Activated CD4-positive, alpha-beta T cell treated with anti-CD3 and anti-CD28 coated beads, Interleukin-2, amount 10 ng/mL, durations not matched to agents 24 days and 14 days (primary cell): ENCODE measurements around the gene KIFAP3. TPM values are rescaled to one million over a fixed set of nuclear protein-coding genes. Genes with fewer than 3 reads are reported as not detected.

Experiments used
- DNase-seq: peaks from one replicate; pipeline ENCODE4 v3.0.0; 2022
- H3K27ac Mint-ChIP-seq: one replicate; pipeline ENCODE4 v1.8.0; 2022; ENCODE audit warnings: mild to moderate bottlenecking, mixed read lengths
- H3K27me3 Mint-ChIP-seq: one replicate; pipeline ENCODE4 v1.8.0; 2022; ENCODE audit warnings: mixed read lengths
- H3K36me3 Mint-ChIP-seq: one replicate; pipeline ENCODE4 v1.8.0; 2022; ENCODE audit warnings: low read depth, mild to moderate bottlenecking, mixed read lengths
- H3K4me1 Mint-ChIP-seq: one replicate; pipeline ENCODE4 v1.8.0; 2021; ENCODE audit warnings: mixed read lengths
- H3K4me3 Mint-ChIP-seq: one replicate; pipeline ENCODE4 v1.8.0; 2022; ENCODE audit warnings: mild to moderate bottlenecking, moderate library complexity, mixed read lengths
- H3K9me3 Mint-ChIP-seq: one replicate; pipeline ENCODE4 v1.8.0; 2021; ENCODE audit warnings: mixed read lengths
- intact Hi-C: fragments of 100-400 bp; cut with micrococcal nuclease; formaldehyde crosslinking; loops from one replicate; pipeline ENCODE4 v1.15.1; 2023
- total RNA-seq: library from RNA; stranded (reverse); gene quantifications from 2 replicates; pipeline ENCODE4 v1.2.3, GENCODE V29; 2022

KIFAP3 gene
- total RNA-seq, 1 donor from 2014 or later: 12.8 TPM

GRCh38 chr1:169915150-169915549 lies 159.3 kb downstream of the KIFAP3 start:
- DNase-seq: peak; percentile 48
- H3K27me3 Mint-ChIP-seq: no peaks in the 10 kb centered on the region
- no peaks in the 10 kb centered on the region for H3K9me3 Mint-ChIP-seq
- H3K27ac Mint-ChIP-seq: no peak overlapping the region
- H3K4me1 Mint-ChIP-seq: peaks cover 8% of the 10 kb centered on the region
- H3K4me3 Mint-ChIP-seq: no peak overlapping the region
- no peaks in the 10 kb centered on the region for H3K36me3 Mint-ChIP-seq
- intact Hi-C loops: no loop called here

GRCh38 chr1:169914531-169914930 lies 160.0 kb downstream of the KIFAP3 start:
- Mint-ChIP-seq H3K36me3 (no peaks in the 10 kb centered on the region), H3K9me3 (no peaks in the 10 kb centered on the region), H3K27me3 (no peaks in the 10 kb centered on the region), H3K4me1 (peaks cover 8% of the 10 kb centered on the region), H3K4me3 (no peak overlapping the region), H3K27ac (no peak overlapping the region)
- intact Hi-C loops: no loop called here
- peak; percentile 3 for DNase-seq

- Mint-ChIP-seq H3K27ac (no peak overlapping the region), H3K9me3 (peaks cover 4% of the 10 kb centered on the region), H3K4me3 (no peak overlapping the region), H3K36me3 (no peaks in the 10 kb centered on the region), H3K27me3 (no peaks in the 10 kb centered on the region), H3K4me1 (peaks cover 18% of the 10 kb centered on the region)
- DNase-seq: no peak
- intact Hi-C loops: loop anchor here (2.0 to 5.0 kb wide), 2 partner anchors 15 to 163 kb away; partner anchors contain the start of gene KIFAP3
These were observed 165.0 kb downstream of the KIFAP3 start for GRCh38 chr1:169909499-169909898.

GRCh38 chr1:169906938-169907337 lies 167.6 kb downstream of the KIFAP3 start:
- peaks cover 27% of the 10 kb centered on the region for H3K4me1 Mint-ChIP-seq
- H3K27ac Mint-ChIP-seq: no peak overlapping the region
- no peak for DNase-seq
- H3K9me3 Mint-ChIP-seq: peaks cover 4% of the 10 kb centered on the region
- intact Hi-C loops: loop anchor here (5.0 kb wide), 1 partner anchor 165 kb away; the partner anchor contains the start of gene KIFAP3
- no peak overlapping the region for H3K4me3 Mint-ChIP-seq
- H3K36me3 Mint-ChIP-seq: no peaks in the 10 kb centered on the region
- H3K27me3 Mint-ChIP-seq: peaks cover 3% of the 10 kb centered on the region

GRCh38 chr1:169904834-169905233 lies 169.7 kb downstream of the KIFAP3 start:
- intact Hi-C loops: loop anchor here (5.0 kb wide), 1 partner anchor 167 kb away; the partner anchor contains the start of gene KIFAP3
- H3K36me3 Mint-ChIP-seq: no peaks in the 10 kb centered on the region
- DNase-seq: no peak
- H3K4me3 Mint-ChIP-seq: no peak overlapping the region
- H3K27me3 Mint-ChIP-seq: peaks cover 13% of the 10 kb centered on the region
- peaks cover 25% of the 10 kb centered on the region for H3K4me1 Mint-ChIP-seq
- H3K9me3 Mint-ChIP-seq: peaks cover 4% of the 10 kb centered on the region
- no peak overlapping the region for H3K27ac Mint-ChIP-seq

- peaks cover 16% of the 10 kb centered on the region for H3K4me1 Mint-ChIP-seq
- no peak for DNase-seq
- intact Hi-C loops: no loop called here
- no peak overlapping the region for H3K4me3 Mint-ChIP-seq
- no peaks in the 10 kb centered on the region for H3K36me3 Mint-ChIP-seq
- H3K27me3 Mint-ChIP-seq: peaks cover 26% of the 10 kb centered on the region
- peaks cover 4% of the 10 kb centered on the region for H3K9me3 Mint-ChIP-seq
- H3K27ac Mint-ChIP-seq: no peak overlapping the region
These were observed 171.7 kb downstream of the KIFAP3 start for GRCh38 chr1:169902751-169903150.

- Mint-ChIP-seq H3K9me3 (peaks cover 4% of the 10 kb centered on the region), H3K4me1 (peaks cover 19% of the 10 kb centered on the region), H3K36me3 (no peaks in the 10 kb centered on the region), H3K27ac (no peak overlapping the region), H3K4me3 (no peak overlapping the region), H3K27me3 (peaks cover 35% of the 10 kb centered on the region)
- no peak for DNase-seq
- intact Hi-C loops: no loop called here
These were observed 173.4 kb downstream of the KIFAP3 start for GRCh38 chr1:169901115-169901514.

- H3K36me3 Mint-ChIP-seq: no peaks in the 10 kb centered on the region
- no peak overlapping the region for H3K27ac Mint-ChIP-seq
- intact Hi-C loops: no loop called here
- H3K4me1 Mint-ChIP-seq: peaks cover 19% of the 10 kb centered on the region
- no peak overlapping the region for H3K4me3 Mint-ChIP-seq
- H3K9me3 Mint-ChIP-seq: peaks cover 3% of the 10 kb centered on the region
- H3K27me3 Mint-ChIP-seq: peaks cover 35% of the 10 kb centered on the region
- DNase-seq: no peak
These were observed 173.9 kb downstream of the KIFAP3 start for GRCh38 chr1:169900571-169900970.

GRCh38 chr1:169899519-169900217 lies 174.8 kb downstream of the KIFAP3 start:
- peaks cover 35% of the 10 kb centered on the region for H3K27me3 Mint-ChIP-seq
- no peak for DNase-seq
- no peak overlapping the region for H3K4me3 Mint-ChIP-seq
- H3K4me1 Mint-ChIP-seq: peaks cover 21% of the 10 kb centered on the region
- peaks cover 3% of the 10 kb centered on the region for H3K9me3 Mint-ChIP-seq
- intact Hi-C loops: no loop called here
- no peaks in the 10 kb centered on the region for H3K36me3 Mint-ChIP-seq
- no peak overlapping the region for H3K27ac Mint-ChIP-seq

- Mint-ChIP-seq H3K36me3 (peaks cover 5% of the 10 kb centered on the region), H3K27ac (no peak overlapping the region), H3K27me3 (peaks cover 27% of the 10 kb centered on the region), H3K4me3 (no peak overlapping the region), H3K4me1 (peaks cover 29% of the 10 kb centered on the region), H3K9me3 (peaks cover 4% of the 10 kb centered on the region)
- no peak for DNase-seq
- intact Hi-C loops: no loop called here
These were observed 178.5 kb downstream of the KIFAP3 start for GRCh38 chr1:169896013-169896412.

- Mint-ChIP-seq H3K4me3 (peak overlapping the region; percentile 84), H3K27ac (peak overlapping the region; percentile 98), H3K27me3 (peaks cover 20% of the 10 kb centered on the region), H3K36me3 (peaks cover 7% of the 10 kb centered on the region), H3K9me3 (peaks cover 4% of the 10 kb centered on the region), H3K4me1 (peaks cover 38% of the 10 kb centered on the region)
- no peak for DNase-seq
- intact Hi-C loops: loop anchor here (1.0 to 5.0 kb wide), 9 partner anchors 14 to 1848 kb away; partner anchors contain the start of genes BLZF1, F5, GORAB and NME7
These were observed 179.9 kb downstream of the KIFAP3 start for GRCh38 chr1:169894424-169895145.

- peak within 1 kb of the TSS; percentile 99 for H3K27ac Mint-ChIP-seq
- peaks cover 4% of the 10 kb centered on the region for H3K9me3 Mint-ChIP-seq
- DNase-seq: peak; percentile 96
- intact Hi-C loops: loop anchor here (1.0 to 5.0 kb wide), 12 partner anchors 15 to 1887 kb away; partner anchors contain the start of genes BLZF1, F5, GORAB and KIFAP3
- peaks cover 8% of the 10 kb centered on the region for H3K36me3 Mint-ChIP-seq
- H3K4me1 Mint-ChIP-seq: peaks cover 43% of the 10 kb centered on the region
- peaks cover 15% of the 10 kb centered on the region for H3K27me3 Mint-ChIP-seq
- peak within 1 kb of the TSS; percentile 84 for H3K4me3 Mint-ChIP-seq
These were observed 180.7 kb downstream of the KIFAP3 start, which contains the start of gene SCYL3 for GRCh38 chr1:169893645-169894423. Gene SCYL3 (minus strand): TSS chr1:169893896. CDS start chr1:169888840, 5,056 bp downstream.

GRCh38 chr1:169892927-169893644 lies 181.4 kb downstream of the KIFAP3 start:
- Mint-ChIP-seq H3K27me3 (peaks cover 12% of the 10 kb centered on the region), H3K36me3 (peaks cover 14% of the 10 kb centered on the region), H3K27ac (peak overlapping the region; percentile 99), H3K9me3 (peaks cover 4% of the 10 kb centered on the region), H3K4me3 (peak overlapping the region; percentile 84), H3K4me1 (peaks cover 46% of the 10 kb centered on the region)
- intact Hi-C loops: loop anchor here (1.0 to 5.0 kb wide), 10 partner anchors 34 to 1888 kb away; partner anchors contain the start of genes BLZF1, F5, GORAB and KIFAP3
- no peak for DNase-seq
